Mesenchymal stem cell (in vitro differentiated cells and primary cell): ENCODE measurements around the gene UBFD1.

Source experiments
- DNase-seq: peaks from one replicate; pipeline ENCODE4 v3.0.0-alpha.2; 2013
- H2AFZ ChIP-seq: one replicate; pipeline ENCODE4 v1.6.1; 2013; ENCODE audit warnings: low read depth, mild to moderate bottlenecking, control low read depth, inconsistent platforms, low read length, moderate library complexity
- H2AK5ac ChIP-seq: 2 replicates; pipeline ENCODE4 v1.6.1; 2013; ENCODE audit warnings: low read length, moderate library complexity, mild to moderate bottlenecking, inconsistent platforms; ENCODE audit not compliant: severe bottlenecking
- H2BK120ac ChIP-seq: one replicate; pipeline ENCODE4 v1.6.1; 2013; ENCODE audit warnings: low read depth, mild to moderate bottlenecking, inconsistent platforms, low read length, moderate library complexity
- H2BK12ac ChIP-seq, 2 experiments: one replicate each; pipeline ENCODE4 v1.6.1; 2013; ENCODE audit warnings: inconsistent platforms in 2 of 2, low read length in 2 of 2, mild to moderate bottlenecking in 2 of 2, moderate library complexity in 2 of 2, control low read depth in 1 of 2
- H2BK15ac ChIP-seq: one replicate; pipeline ENCODE4 v1.6.1; 2013; ENCODE audit warnings: mild to moderate bottlenecking, low read depth, inconsistent platforms; ENCODE audit not compliant: poor library complexity, severe bottlenecking
- H2BK5ac ChIP-seq: 2 replicates; pipeline ENCODE4 v1.6.1; 2013; ENCODE audit warnings: low read depth, mild to moderate bottlenecking, low read length, control low read depth, inconsistent platforms; ENCODE audit not compliant: poor library complexity, severe bottlenecking
- H3K14ac ChIP-seq, 2 experiments: one replicate each; pipeline ENCODE4 v1.6.1; 2013; ENCODE audit warnings: inconsistent platforms in 2 of 2, low read length in 2 of 2, control low read depth in 1 of 2, mild to moderate bottlenecking in 1 of 2, moderate library complexity in 1 of 2
- H3K18ac ChIP-seq, 2 experiments: one replicate each; pipeline ENCODE4 v1.6.1; 2013; ENCODE audit warnings: inconsistent platforms in 2 of 2, low read length in 2 of 2, control low read depth in 1 of 2, low read depth in 1 of 2, mild to moderate bottlenecking in 1 of 2
- H3K23ac ChIP-seq, 2 experiments: one replicate each; pipeline ENCODE4 v1.6.1; 2013; ENCODE audit warnings: inconsistent platforms in 2 of 2, low read length in 2 of 2, mild to moderate bottlenecking in 2 of 2, moderate library complexity in 2 of 2, control low read depth in 1 of 2
- H3K27ac ChIP-seq: 2 replicates; pipeline ENCODE4 v1.5.1; 2013; ENCODE audit warnings: mild to moderate bottlenecking, moderate library complexity, low read length, control low read depth, inconsistent platforms; ENCODE audit not compliant: poor library complexity, severe bottlenecking
- H3K27me3 ChIP-seq, 2 experiments: 2 replicates each; pipeline versions ENCODE4 v1.6.1 to v1.7.0; 2013; ENCODE audit warnings: low read length in 2 of 2, mild to moderate bottlenecking in 2 of 2, moderate library complexity in 2 of 2, control low read depth in 1 of 2, inconsistent platforms in 1 of 2; ENCODE audit not compliant: control insufficient read depth in 1 of 2, insufficient read depth in 1 of 2
- H3K36me3 ChIP-seq, 2 experiments: 2 replicates each; pipeline versions ENCODE4 v1.6.1 to v1.7.0; 2013; ENCODE audit warnings: low read length in 2 of 2, control low read depth in 1 of 2, inconsistent platforms in 1 of 2, low read depth in 1 of 2, mild to moderate bottlenecking in 1 of 2; ENCODE audit not compliant: insufficient read depth in 2 of 2, control insufficient read depth in 1 of 2
- H3K4ac ChIP-seq, 2 experiments: one replicate each; pipeline ENCODE4 v1.6.1; 2013; ENCODE audit warnings: inconsistent platforms in 2 of 2, low read length in 2 of 2, mild to moderate bottlenecking in 2 of 2, moderate library complexity in 2 of 2, control low read depth in 1 of 2, low read depth in 1 of 2
- H3K4me1 ChIP-seq: 2 replicates; pipeline ENCODE4 v1.6.1; 2013; ENCODE audit warnings: low read depth, low read length, control low read depth; ENCODE audit not compliant: control insufficient read depth, insufficient read depth
- H3K4me2 ChIP-seq: 2 replicates; pipeline ENCODE4 v1.6.1; 2013; ENCODE audit warnings: low read length, mild to moderate bottlenecking, inconsistent platforms; ENCODE audit not compliant: poor library complexity, severe bottlenecking
- H3K4me3 ChIP-seq, 2 experiments: 2 replicates each; pipeline versions ENCODE4 v1.5.1 to v1.7.0; 2013; ENCODE audit warnings: low read length in 2 of 2, mild to moderate bottlenecking in 2 of 2, control low read depth in 1 of 2, low read depth in 1 of 2; ENCODE audit not compliant: insufficient read depth in 1 of 2
- H3K79me1 ChIP-seq: replicated peaks from 2 replicates; pipeline ENCODE4 v1.6.1; 2013; ENCODE audit warnings: mild to moderate bottlenecking, control low read depth, low read length, inconsistent platforms; ENCODE audit not compliant: poor library complexity, severe bottlenecking
- H3K9ac ChIP-seq: 2 replicates; pipeline ENCODE4 v1.7.0; 2013; ENCODE audit warnings: mild to moderate bottlenecking, low read length, moderate library complexity
- H3K9me3 ChIP-seq: 2 replicates; pipeline ENCODE4 v1.7.0; 2013; ENCODE audit warnings: mild to moderate bottlenecking, low read length; ENCODE audit not compliant: control insufficient read depth
- H4K8ac ChIP-seq: one replicate; pipeline ENCODE4 v1.6.1; 2013; ENCODE audit warnings: inconsistent platforms, mild to moderate bottlenecking, low read length, moderate library complexity
- H4K91ac ChIP-seq: one replicate; pipeline ENCODE4 v1.6.1; 2013; ENCODE audit warnings: mild to moderate bottlenecking, low read length, inconsistent platforms
- WGBS: methylation state at CpG from one replicate; pipeline ENCODE4 v1.1.7; 2013; ENCODE audit warnings: mixed read lengths; 5-methylcytosine and 5-hydroxymethylcytosine counted together

The UBFD1 gene

DNA sequence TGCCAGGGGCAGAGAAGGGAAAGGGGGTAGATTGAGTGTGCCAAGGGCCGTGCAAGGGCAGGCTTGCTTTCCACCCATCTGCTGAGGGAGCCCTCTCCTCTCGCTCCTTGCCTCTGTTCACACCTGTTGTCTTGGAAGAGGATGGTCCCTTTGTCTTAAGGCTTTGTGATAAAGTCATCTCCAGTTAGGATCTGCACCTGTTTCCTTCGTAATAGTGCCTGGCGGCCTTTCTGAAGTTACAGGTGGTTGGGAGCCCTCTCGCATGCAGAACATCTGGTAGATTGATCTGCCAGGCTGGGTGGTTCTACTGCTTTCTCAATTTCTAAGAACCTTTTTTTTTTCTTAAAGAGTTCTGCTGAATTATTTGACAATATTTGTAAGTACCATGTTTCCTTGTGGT is 16.3 kb downstream of the UBFD1 start:
- Histone ChIP-seq H3K4me2 (no peak overlapping the region), H4K8ac (no peak overlapping the region), H3K36me3 (peaks cover 51 to 86% of the 10 kb centered on the region in 2 experiments), H3K4ac (no peak overlapping the region), H3K79me1 (peaks cover 17% of the 10 kb centered on the region), H3K4me1 (no peaks in the 10 kb centered on the region), H2BK5ac (no peak overlapping the region), H3K18ac (no peak overlapping the region), H3K27me3 (no peaks in the 10 kb centered on the region), H2BK12ac (no peak overlapping the region), H3K9ac (no peak overlapping the region), H2AK5ac (no peak overlapping the region), H2AFZ (no peak overlapping the region), H3K4me3 (no peak overlapping the region), H2BK120ac (no peak overlapping the region), H3K23ac (no peak overlapping the region), H3K14ac (no peak overlapping the region), H3K27ac (no peak overlapping the region), H2BK15ac (no peak overlapping the region), H4K91ac (no peak overlapping the region), H3K9me3 (no peaks in the 10 kb centered on the region)
- DNase-seq = no peak
- WGBS = 100% methylated on average over 5 of the region's 5 CpGs

DNA sequence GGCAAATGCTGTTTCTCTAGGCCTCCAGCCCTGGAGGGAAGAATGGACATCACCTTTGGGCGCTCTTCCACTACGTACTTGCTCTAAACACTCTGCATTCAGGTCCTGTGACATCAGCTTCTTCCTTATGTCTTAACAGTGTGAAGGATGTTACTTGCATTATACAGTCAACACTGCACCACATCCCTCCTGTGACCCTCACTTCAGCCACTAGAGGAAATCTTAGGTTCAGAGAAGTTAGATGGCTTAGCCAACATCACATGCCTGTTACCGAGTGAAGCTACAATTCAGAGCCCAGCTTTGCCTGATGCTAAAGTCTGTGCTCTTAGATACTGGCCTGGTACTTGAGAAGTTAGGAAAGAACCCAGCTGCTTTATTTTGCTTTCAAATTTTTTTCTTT is 18.3 kb downstream of the UBFD1 start:
- Histone ChIP-seq H2BK5ac (no peak overlapping the region), H2BK12ac (no peak overlapping the region), H3K18ac (no peak overlapping the region), H2AK5ac (no peak overlapping the region), H3K4me2 (no peak overlapping the region), H3K4me1 (no peaks in the 10 kb centered on the region), H3K36me3 (peaks cover 54 to 86% of the 10 kb centered on the region in 2 experiments), H3K79me1 (peaks cover 21% of the 10 kb centered on the region), H2AFZ (no peak overlapping the region), H3K4ac (no peak overlapping the region), H4K8ac (no peak overlapping the region), H3K14ac (no peak overlapping the region), H3K9ac (no peak overlapping the region), H3K4me3 (no peak overlapping the region), H3K27me3 (no peaks in the 10 kb centered on the region), H4K91ac (no peak overlapping the region), H3K9me3 (no peaks in the 10 kb centered on the region), H2BK15ac (no peak overlapping the region), H3K23ac (no peak overlapping the region), H2BK120ac (no peak overlapping the region), H3K27ac (no peak overlapping the region)
- DNase-seq = no peak
- WGBS = 85% methylated on average over 3 of the region's 3 CpGs

DNA sequence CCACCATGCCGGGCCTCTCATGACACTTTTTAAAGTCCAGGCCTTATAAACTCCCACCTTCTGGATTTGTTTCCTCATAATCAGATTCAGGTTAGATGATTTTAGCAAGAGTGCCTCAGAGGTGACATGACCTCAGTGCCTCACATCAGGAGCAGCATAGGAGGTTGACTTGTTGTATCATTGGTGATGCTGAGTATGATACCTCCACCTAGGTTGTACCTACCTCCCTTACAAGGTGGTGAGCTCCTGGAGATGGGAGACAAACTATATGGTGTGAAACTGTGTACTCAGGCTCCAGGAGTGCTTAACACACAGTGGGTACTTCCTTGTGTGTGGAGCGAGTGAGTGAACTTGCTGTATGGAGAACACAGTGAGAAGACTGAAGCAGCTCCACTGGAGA is 20.0 kb downstream of the UBFD1 start:
- WGBS = 97% methylated on average over 2 of the region's 2 CpGs
- no peak overlapping the region for H3K27ac ChIP-seq

DNA sequence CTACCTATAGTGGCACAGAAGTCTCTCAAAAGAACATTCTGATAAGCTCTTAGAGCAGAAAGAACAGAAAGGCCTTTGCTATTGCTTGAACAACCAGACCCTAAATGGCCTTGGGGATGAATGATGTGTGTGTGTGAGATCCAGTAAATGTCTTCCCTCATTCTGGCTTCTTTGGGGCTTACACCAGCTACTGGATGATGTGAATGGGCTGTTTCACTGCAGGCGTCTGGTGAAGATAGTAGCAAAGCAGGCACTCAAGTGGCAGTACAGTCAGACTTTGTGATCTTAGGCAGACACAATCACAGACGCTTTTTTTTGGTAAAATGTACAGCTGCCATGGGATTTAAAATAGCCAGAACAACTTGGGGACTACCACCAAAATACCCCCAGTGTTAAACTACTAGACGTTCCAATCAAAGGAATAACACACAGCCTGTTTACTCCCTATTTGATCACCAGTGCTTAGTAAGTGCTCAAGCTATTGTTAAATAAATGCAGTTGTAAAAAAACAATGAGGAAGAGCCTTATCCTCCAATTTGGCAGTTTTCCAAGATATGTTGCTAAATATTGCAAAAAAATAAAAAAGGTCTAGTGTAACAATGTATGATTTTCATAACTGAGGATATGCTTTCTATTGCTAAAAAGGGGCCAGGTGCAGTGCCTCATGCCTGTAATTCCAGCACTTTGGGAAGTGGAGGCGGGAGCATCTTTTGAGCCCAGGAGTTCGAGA is 20.7 kb downstream of the UBFD1 start:
- Histone ChIP-seq H2BK12ac (no peak overlapping the region), H3K9me3 (no peaks in the 10 kb centered on the region), H3K4ac (no peak overlapping the region), H2AK5ac (no peak overlapping the region), H4K8ac (no peak overlapping the region), H3K9ac (no peak overlapping the region), H3K27me3 (no peaks in the 10 kb centered on the region), H3K14ac (no peak overlapping the region), H4K91ac (no peak overlapping the region), H2AFZ (no peak overlapping the region), H3K4me3 (no peak overlapping the region), H2BK5ac (no peak overlapping the region), H3K27ac (no peak overlapping the region), H3K4me1 (no peaks in the 10 kb centered on the region), H2BK15ac (no peak overlapping the region), H2BK120ac (no peak overlapping the region), H3K18ac (no peak overlapping the region), H3K36me3 (peaks cover 39 to 78% of the 10 kb centered on the region in 2 experiments), H3K79me1 (peaks cover 9% of the 10 kb centered on the region), H3K23ac (no peak overlapping the region), H3K4me2 (no peak overlapping the region)
- WGBS = 83% methylated on average over 3 of the region's 5 CpGs
- DNase-seq = peak; percentile 14

More for the DNA sequence above, 20.0 kb downstream of the UBFD1 start:
- Histone ChIP-seq H2BK120ac (no peak overlapping the region), H3K27me3 (no peaks in the 10 kb centered on the region), H3K18ac (no peak overlapping the region), H3K9ac (no peak overlapping the region), H2BK15ac (no peak overlapping the region), H3K4ac (no peak overlapping the region), H2BK5ac (no peak overlapping the region), H3K79me1 (peaks cover 14% of the 10 kb centered on the region), H3K4me1 (no peaks in the 10 kb centered on the region), H3K14ac (no peak overlapping the region), H3K36me3 (peaks cover 46 to 85% of the 10 kb centered on the region in 2 experiments), H3K23ac (no peak overlapping the region), H3K4me3 (no peak overlapping the region), H3K4me2 (no peak overlapping the region), H2AFZ (no peak overlapping the region), H2AK5ac (no peak overlapping the region), H3K9me3 (no peaks in the 10 kb centered on the region), H2BK12ac (no peak overlapping the region), H4K91ac (no peak overlapping the region), H4K8ac (no peak overlapping the region)
- DNase-seq = no peak
